Transverse colon (tissue), 4 donors: ENCODE data around the gene COL1A1. TPM values are rescaled to one million over a fixed set of nuclear protein-coding genes. Genes with fewer than 3 reads are reported as not detected.

Source experiments
- DNase-seq: peaks from one replicate; pipeline ENCODE4 v3.0.0-alpha.2; 2019
- H3K27ac ChIP-seq, 4 donors: fragments of 200-600 bp; sonication (generic); 2 replicates each; pipeline ENCODE4 v1.5.1; 2016 to 2018; ENCODE audit warnings: inconsistent platforms in 4 of 4
- H3K27me3 ChIP-seq: fragments of 200-600 bp; sonication (generic); 2 replicates; pipeline ENCODE4 v1.5.1; 2017; ENCODE audit warnings: inconsistent platforms
- H3K36me3 ChIP-seq, 4 donors: fragments of 200-600 bp; sonication (generic); 2 replicates each; pipeline ENCODE4 v1.5.1; 2017 to 2019; ENCODE audit warnings: inconsistent platforms in 4 of 4
- H3K4me1 ChIP-seq, 4 donors: fragments of 200-600 bp; sonication (generic); 2 replicates each; pipeline ENCODE4 v1.5.1; 2017 to 2020; ENCODE audit warnings: inconsistent platforms in 4 of 4
- H3K4me3 ChIP-seq, 4 donors: fragments of 200-600 bp; sonication (generic); 1 replicate in 1 of 4; 2 replicates in 3 of 4; pipeline versions ENCODE4 v1.5.1 to v1.6.1; 2017 to 2019; ENCODE audit warnings: inconsistent platforms in 4 of 4
- H3K9me3 ChIP-seq, 2 donors: fragments of 200-600 bp; sonication (generic); 2 replicates each; pipeline ENCODE4 v1.5.1; 2017 to 2019; ENCODE audit warnings: inconsistent platforms in 2 of 2
- EP300 ChIP-seq: sonication (generic); formaldehyde crosslinking; IDR thresholded peaks from one replicate; pipeline ENCODE4 v1.6.1; 2017; ENCODE audit warnings: antibody characterized with exemption, low read depth
- POLR2A ChIP-seq: fragments of 450-650 bp; IDR thresholded peaks from one replicate; pipeline ENCODE4 v1.6.1; 2016; ENCODE audit warnings: antibody characterized with exemption, mild to moderate bottlenecking, moderate library complexity
- POLR2AphosphoS5 ChIP-seq, 3 donors: sonication (generic); formaldehyde crosslinking; IDR thresholded peaks; one replicate each; pipeline ENCODE4 v1.6.1; 2016; ENCODE audit warnings: antibody characterized with exemption in 3 of 3
- WGBS, 2 donors: methylation state at CpG; one replicate each; pipeline ENCODE4 v1.1.5; 2018; ENCODE audit warnings: low coverage in 1 of 2; 5-methylcytosine and 5-hydroxymethylcytosine counted together
- in situ Hi-C, 4 donors: fragments of 200-750 bp; cut with MboI; loops; one replicate each; pipeline versions ENCODE4 v1.15.0 to v1.15.1; 2017; ENCODE audit warnings: low sequenced_read_pairs in 3 of 4, low pct_ligation_motif_present in 1 of 4, low pct_unique_long_range_greater_than_20kb in 1 of 4
- intact Hi-C: fragments of 100-400 bp; cut with DNase I; formaldehyde crosslinking; loops from one replicate; pipeline ENCODE4 v1.15.1; 2023; ENCODE audit warnings: low total_unique reads
- total RNA-seq, 4 donors: library from RNA; depleted of rRNA; stranded (reverse); fragments of >200 nt; gene quantifications; one replicate each; pipeline ENCODE4 v1.1.0, GENCODE V29; 2016
- TF ChIP-seq, protein P1 (sequence below), 5 experiments: fragments of 200-600 bp in 3 of 5; fragments of 450-650 bp in 2 of 5; sonication (generic) in 3 of 5; IDR thresholded peaks; 1 replicate in 2 of 5; 2 replicates in 3 of 5; pipeline ENCODE4 v1.5.1; 2016 to 2017; ENCODE audit warnings: antibody characterized with exemption in 5 of 5, inconsistent platforms in 3 of 5, mild to moderate bottlenecking in 2 of 5, moderate library complexity in 1 of 5

The COL1A1 gene
- 100 to 1,000 TPM in 2 of 4 donors, 10 to 100 TPM in 2; 13.0 to 210 (median 79.8) TPM for total RNA-seq

DNA sequence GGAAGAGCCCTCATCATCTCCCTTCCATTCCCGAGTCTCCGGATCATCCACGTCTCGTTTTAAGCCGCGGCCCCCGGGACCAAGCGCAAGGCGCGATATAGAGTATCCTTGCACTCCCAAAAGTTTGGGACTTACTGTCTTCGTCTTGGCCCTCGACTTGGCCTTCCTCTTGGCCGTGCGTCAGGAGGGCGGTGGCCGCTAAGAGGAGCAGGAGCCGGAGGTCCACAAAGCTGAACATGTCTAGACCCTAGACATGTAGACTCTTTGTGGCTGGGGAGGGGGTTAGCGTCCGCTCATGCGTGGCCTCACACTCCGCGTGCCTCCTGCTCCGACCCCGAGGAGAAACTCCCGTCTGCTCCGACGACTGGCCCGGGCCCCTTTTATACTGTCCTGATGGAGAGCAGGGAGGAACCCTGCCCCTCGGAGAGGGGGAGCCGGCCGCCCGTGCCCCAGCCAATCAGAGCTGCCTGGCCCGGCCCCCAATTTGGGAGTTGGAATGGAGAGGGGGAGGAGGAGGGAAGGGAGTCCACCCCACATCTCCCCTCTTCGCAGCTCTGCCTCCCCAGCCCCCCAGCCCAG, at the start of gene COL1A1:
Gene COL1A1 (minus strand): TSS at position 356 of the 579 bp plus-strand sequence. CDS start 118 bp downstream, at position 238.
- peak; percentile 93 to 97 (median 97) for TF ChIP-seq POLR2AphosphoS5 (IDR thresholded peaks at IDR 0.05)
- TF ChIP-seq, protein P1, sequence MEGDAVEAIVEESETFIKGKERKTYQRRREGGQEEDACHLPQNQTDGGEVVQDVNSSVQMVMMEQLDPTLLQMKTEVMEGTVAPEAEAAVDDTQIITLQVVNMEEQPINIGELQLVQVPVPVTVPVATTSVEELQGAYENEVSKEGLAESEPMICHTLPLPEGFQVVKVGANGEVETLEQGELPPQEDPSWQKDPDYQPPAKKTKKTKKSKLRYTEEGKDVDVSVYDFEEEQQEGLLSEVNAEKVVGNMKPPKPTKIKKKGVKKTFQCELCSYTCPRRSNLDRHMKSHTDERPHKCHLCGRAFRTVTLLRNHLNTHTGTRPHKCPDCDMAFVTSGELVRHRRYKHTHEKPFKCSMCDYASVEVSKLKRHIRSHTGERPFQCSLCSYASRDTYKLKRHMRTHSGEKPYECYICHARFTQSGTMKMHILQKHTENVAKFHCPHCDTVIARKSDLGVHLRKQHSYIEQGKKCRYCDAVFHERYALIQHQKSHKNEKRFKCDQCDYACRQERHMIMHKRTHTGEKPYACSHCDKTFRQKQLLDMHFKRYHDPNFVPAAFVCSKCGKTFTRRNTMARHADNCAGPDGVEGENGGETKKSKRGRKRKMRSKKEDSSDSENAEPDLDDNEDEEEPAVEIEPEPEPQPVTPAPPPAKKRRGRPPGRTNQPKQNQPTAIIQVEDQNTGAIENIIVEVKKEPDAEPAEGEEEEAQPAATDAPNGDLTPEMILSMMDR (IDR thresholded peaks at IDR 0.05) = no peak
- peak; percentile 90 for TF ChIP-seq POLR2A
- TF ChIP-seq EP300 = no peak
- Histone ChIP-seq H3K36me3 (peaks cover 0 to 8% (median 0%) of the 10 kb centered on the region in 4 donors), H3K9me3 (no peaks in the 10 kb centered on the region), H3K27me3 (peaks cover 61% of the 10 kb centered on the region), H3K4me1 (peaks cover 0 to 72% (median 36%) of the 10 kb centered on the region in 4 donors), H3K4me3 (peak within 1 kb of the TSS; percentile 10 to 56 (median 42)), H3K27ac (peak within 1 kb of the TSS; percentile 88 to 95 (median 89))
- WGBS, 2 donors = 3 to 23% methylated on average over 3 to 32 of the region's 34 CpGs
- intact Hi-C loops = loop anchor here (1.0 to 5.0 kb wide), 2 partner anchors 72 to 96 kb away; no protein-coding TSS in a partner anchor
- in situ Hi-C loops = loop anchor here in 2 of 4 donors (10.0 kb wide), 2 partner anchors 63 to 73 kb away; partner anchors contain the start of gene TMEM92 (in 1 of the 2)
- DNase-seq = peak; percentile 72

DNA sequence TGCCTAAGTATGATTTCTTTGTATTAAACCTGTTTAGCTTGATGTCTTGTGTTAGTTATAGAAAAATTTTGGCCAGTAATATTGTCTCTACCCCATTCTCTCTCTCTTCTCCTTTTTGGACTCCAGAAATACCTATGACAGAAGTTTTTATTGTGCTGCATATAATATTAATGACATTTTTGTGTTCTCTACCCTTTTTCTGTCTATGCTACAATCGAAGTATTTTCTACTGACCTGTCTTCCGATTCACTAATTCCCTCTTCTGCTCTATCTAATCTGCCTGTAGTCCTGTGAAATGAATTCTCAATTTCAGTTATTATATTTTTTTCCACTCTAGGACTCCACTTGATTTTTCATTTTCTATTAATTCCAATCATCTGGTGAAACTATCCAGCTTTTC, 46.8 kb upstream of the COL1A1 start:
- TF ChIP-seq, protein P1 (IDR thresholded peaks at IDR 0.05) = no peak
- TF ChIP-seq POLR2A (no peak), POLR2AphosphoS5 (IDR thresholded peaks at IDR 0.05) (no peak), EP300 (no peak)
- no peak overlapping the region for H3K27ac ChIP-seq
- no peaks in the 10 kb centered on the region for H3K4me1 ChIP-seq
- in situ Hi-C loops = no loop called here
- DNase-seq = no peak
- intact Hi-C loops = no loop called here
- no peak overlapping the region for H3K4me3 ChIP-seq
- H3K9me3 ChIP-seq = peaks cover 0 to 9% of the 10 kb centered on the region in 2 donors
- H3K27me3 ChIP-seq = peaks cover 4% of the 10 kb centered on the region
- H3K36me3 ChIP-seq = no peaks in the 10 kb centered on the region
- 59 to 91% methylated on average over 2 of the region's 2 CpGs for WGBS, 2 donors

DNA sequence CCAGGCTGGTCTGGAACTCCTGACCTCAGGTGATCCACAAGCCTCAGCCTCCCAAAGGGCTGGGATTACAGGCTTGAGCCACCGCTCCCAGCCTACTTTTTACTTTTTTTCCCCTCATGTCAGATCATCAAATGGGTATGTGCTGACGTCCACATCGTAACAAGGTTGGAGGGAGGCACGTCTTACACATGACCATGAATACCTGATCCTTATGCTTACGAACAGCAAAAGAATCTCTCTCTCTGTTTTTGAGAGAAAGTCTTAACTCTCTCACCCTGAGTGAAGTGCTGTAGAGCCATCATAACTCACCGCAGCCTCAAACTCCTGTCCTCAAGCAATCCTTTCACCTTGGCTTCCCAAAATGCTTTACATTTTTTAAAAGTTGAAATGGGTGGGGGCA, 43.3 kb upstream of the COL1A1 start:
- H3K4me1 ChIP-seq = no peaks in the 10 kb centered on the region
- TF ChIP-seq, protein P1 (IDR thresholded peaks at IDR 0.05) = no peak
- TF ChIP-seq POLR2A = no peak
- no peak for TF ChIP-seq POLR2AphosphoS5 (IDR thresholded peaks at IDR 0.05)
- no peak for TF ChIP-seq EP300
- H3K27me3 ChIP-seq = peaks cover 5% of the 10 kb centered on the region
- no peak overlapping the region for H3K4me3 ChIP-seq
- in situ Hi-C loops = no loop called here
- 83 to 87% methylated on average over 5 to 6 of the region's 6 CpGs for WGBS, 2 donors
- no peak for DNase-seq
- H3K36me3 ChIP-seq = no peaks in the 10 kb centered on the region
- H3K9me3 ChIP-seq = peaks cover 0 to 9% of the 10 kb centered on the region in 2 donors
- intact Hi-C loops = no loop called here
- no peak overlapping the region for H3K27ac ChIP-seq

DNA sequence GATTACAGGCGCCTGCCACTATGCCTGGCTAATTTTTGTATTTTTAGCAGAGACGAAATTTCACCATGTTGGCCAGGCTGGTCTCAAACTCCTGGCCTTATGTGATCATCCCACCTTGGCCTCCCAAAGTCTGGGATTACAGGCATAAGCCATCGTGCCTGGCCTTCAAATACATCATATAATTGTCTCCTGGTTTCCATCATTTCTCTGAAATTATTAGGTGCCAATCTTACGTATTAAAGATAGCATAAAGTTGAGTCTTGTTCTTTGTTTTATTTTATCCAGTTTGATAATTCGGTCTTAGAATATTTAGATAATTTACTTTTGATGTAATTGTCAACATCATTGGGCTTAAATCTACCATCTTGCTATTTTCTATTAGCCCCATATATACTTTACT, 40.0 kb upstream of the COL1A1 start:
- in situ Hi-C loops = no loop called here
- Histone ChIP-seq H3K4me1 (no peaks in the 10 kb centered on the region), H3K27ac (no peak overlapping the region), H3K27me3 (peaks cover 17% of the 10 kb centered on the region), H3K4me3 (no peak overlapping the region), H3K9me3 (no peaks in the 10 kb centered on the region), H3K36me3 (no peaks in the 10 kb centered on the region)
- no peak for DNase-seq
- intact Hi-C loops = no loop called here
- 75 to 76% methylated on average over 3 to 5 of the region's 5 CpGs for WGBS, 2 donors
- TF ChIP-seq, protein P1 (IDR thresholded peaks at IDR 0.05) = no peak
- TF ChIP-seq POLR2A (no peak), POLR2AphosphoS5 (IDR thresholded peaks at IDR 0.05) (no peak), EP300 (no peak)
